ENCODE data around the gene BHLHA15.
"Not testable (repeated sequence)": the region's sequence is repeated elsewhere in the genome, so short reads cannot be mapped to it uniquely, and the experiment has no call there.

BHLHA15 gene

DNA sequence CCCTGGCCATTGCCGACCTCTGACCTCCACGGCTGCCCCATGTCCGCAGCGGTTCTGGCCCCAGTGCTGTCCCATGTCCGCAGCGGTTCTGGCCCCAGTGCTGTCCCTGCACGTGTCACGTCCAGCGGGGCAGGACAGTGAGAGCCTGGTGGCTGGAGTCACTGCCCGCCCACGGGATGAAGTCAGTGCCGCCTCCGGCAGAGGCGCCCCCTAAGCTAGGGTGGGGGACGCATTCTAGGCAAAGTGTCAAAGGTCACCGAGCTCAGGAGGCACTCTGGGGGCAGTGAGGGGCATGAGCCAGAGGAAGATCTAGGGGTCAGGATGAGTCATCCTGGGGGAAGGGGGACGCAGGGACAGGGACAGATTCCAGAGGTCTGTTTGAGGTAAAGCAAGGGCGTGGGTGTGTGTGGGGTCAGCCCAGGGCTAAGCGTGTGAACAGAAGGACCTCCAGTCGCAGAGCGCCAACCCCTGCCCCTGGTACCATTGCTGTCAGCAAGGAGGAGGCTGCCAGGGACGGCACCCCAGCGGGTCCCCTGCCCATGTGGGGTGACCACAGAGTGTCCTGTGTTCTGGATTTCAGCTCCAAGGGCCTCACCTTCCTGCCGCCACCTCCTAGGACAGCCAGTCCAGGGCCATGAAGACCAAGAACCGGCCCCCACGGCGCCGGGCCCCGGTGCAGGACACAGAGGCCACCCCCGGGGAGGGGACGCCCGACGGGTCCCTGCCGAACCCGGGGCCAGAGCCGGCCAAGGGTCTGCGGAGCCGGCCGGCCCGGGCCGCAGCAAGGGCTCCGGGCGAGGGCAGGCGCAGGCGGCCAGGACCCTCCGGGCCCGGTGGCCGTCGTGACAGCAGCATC is 665 bp downstream of the BHLHA15 start:
- no peaks in the 10 kb centered on the region for H3K4me1 Mint-ChIP-seq (ENCODE audit: low read depth)
- no peaks in the 10 kb centered on the region for H3K9me3 Mint-ChIP-seq
- H3K36me3 Mint-ChIP-seq (ENCODE audit: low read depth): no peaks in the 10 kb centered on the region
- H3K27me3 Mint-ChIP-seq: no peaks in the 10 kb centered on the region
- no peak overlapping the region for H3K27ac Mint-ChIP-seq
- peak overlapping the region; percentile 55 for H3K4me3 Mint-ChIP-seq

DNA sequence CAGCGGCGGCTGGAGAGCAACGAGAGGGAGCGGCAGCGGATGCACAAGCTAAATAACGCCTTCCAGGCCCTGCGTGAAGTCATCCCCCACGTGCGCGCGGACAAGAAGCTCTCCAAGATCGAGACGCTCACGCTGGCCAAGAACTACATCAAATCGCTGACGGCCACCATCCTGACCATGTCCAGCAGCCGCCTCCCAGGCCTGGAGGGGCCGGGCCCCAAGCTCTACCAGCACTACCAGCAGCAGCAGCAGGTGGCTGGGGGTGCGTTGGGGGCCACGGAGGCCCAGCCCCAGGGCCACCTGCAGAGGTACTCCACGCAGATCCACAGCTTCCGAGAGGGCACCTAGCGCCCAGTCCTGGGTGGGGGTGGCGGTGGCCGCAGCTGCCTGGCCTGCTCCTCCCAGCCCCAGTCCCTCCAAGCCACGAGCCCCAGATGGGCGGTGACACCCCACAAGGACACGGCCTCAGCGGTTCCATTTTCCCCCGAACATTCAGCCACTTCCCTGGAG is 1.3 kb downstream of the BHLHA15 start:
- H3K27me3 Mint-ChIP-seq: no peaks in the 10 kb centered on the region
- H3K36me3 Mint-ChIP-seq (ENCODE audit: low read depth): no peaks in the 10 kb centered on the region
- H3K27ac Mint-ChIP-seq: no peak overlapping the region
- no peak overlapping the region for H3K4me3 Mint-ChIP-seq
- no peaks in the 10 kb centered on the region for H3K9me3 Mint-ChIP-seq
- no peaks in the 10 kb centered on the region for H3K4me1 Mint-ChIP-seq (ENCODE audit: low read depth)

DNA sequence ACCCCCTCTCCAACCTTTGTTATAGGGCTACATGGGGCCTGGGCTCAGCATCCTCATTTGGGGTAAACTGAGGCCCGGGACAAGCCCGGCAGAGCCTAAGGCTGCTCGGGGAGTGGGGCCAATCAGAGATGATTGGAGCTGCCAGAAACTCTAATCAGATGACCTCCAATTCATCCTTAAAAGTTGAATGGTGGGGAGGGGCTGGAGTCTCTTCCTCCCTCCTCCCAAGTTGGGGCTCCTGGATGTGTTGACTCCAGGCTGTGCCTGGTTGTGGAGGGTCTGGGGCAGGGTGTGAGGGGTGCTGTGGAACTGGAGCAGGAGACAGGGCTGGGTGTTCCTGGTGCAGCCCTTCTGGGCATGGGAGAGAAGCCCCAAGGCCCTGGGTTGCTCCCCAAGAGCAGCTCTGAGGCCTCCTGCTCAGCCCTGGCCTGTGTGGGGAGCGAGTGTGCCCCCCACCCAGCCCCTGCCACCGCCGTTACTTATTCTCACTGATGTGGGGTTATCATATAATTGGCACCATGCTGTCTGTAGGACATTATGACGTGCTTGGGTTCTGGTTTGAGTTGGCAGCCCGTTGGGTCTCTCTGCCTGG is 2.2 kb downstream of the BHLHA15 start:
- peaks cover 4% of the 10 kb centered on the region for H3K4me1 Mint-ChIP-seq (ENCODE audit: low read depth)
- no peak overlapping the region for H3K27ac Mint-ChIP-seq
- H3K36me3 Mint-ChIP-seq (ENCODE audit: low read depth): no peaks in the 10 kb centered on the region
- no peaks in the 10 kb centered on the region for H3K27me3 Mint-ChIP-seq
- H3K9me3 Mint-ChIP-seq: no peaks in the 10 kb centered on the region
- H3K4me3 Mint-ChIP-seq: no peak overlapping the region

DNA sequence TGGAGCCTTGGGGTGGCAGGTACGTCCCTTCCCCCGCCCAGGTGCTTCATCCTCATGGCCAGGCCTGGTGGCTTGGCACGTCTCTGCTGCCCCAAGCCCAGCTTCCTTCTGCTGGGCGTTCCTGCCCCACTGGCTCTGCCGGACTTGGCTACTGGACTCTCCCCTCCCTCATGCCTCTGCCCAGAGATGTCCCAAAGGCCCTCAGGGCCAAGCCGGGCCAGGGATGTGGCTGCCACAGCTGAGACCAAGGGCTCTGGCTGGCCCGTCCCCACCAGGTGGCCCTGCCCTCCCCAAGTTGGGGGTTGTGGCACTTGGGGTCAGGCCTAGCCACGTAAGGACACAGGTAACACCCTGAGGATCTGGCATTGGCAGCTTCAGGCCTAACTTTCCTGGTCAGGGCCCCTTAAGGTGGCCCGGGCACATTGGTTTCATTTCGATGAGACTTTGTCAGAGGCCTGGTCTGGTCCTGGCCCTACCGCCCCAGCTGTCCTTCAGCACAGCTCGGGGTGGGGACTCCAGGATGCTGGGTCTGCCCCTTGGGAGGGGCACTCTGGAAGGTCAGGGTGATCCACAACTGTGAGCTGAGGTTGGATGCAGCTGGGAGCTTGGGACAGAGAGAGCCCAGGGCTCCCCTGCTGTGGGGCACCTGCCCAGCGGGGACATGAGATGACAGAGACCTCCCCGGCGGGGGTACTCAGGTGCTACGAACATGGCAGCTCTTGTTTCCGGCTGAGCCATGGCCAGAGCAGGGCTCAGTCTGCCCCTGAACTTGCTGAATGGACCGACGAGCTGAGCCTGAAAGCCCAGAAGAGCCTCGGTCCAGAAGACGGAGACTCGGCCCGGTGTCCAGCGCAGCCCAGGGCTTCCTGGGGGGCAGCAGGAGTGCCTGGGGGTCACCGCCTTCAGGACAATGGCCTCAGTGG is 2.9 kb downstream of the BHLHA15 start:
- Mint-ChIP-seq H3K27ac (no peak overlapping the region), H3K27me3 (no peaks in the 10 kb centered on the region), H3K4me3 (no peak overlapping the region), H3K36me3 (ENCODE audit: low read depth) (peaks cover 3% of the 10 kb centered on the region), H3K4me1 (ENCODE audit: low read depth) (peaks cover 11% of the 10 kb centered on the region), H3K9me3 (no peaks in the 10 kb centered on the region)

DNA sequence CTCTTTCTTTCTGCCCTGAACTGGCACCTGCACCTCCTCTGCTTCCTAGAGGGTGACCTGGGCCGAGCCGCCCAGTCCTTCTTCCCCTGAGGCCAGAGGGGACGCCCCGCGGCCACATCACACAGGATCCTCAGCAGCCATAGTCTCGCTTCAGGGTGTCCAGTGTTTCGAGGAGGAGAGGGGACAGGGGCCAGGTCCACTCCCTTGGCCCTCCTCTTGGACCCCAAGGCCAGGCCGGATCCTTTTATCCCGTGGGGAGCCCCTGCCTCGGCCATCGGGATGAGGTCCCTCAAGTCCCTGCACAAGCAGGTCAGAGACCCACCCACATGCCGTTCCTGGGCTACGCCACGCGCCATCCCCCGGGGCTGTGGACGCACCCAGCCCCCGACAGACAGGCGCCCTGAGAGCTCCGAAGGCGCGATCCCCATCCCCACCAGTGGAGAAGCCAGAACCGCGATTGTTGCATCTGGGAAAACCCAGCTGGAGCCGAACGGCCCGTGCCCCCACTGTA is 3.6 kb downstream of the BHLHA15 start:
- H3K4me3 Mint-ChIP-seq: no peak overlapping the region
- no peaks in the 10 kb centered on the region for H3K9me3 Mint-ChIP-seq
- no peaks in the 10 kb centered on the region for H3K27me3 Mint-ChIP-seq
- H3K36me3 Mint-ChIP-seq (ENCODE audit: low read depth): peaks cover 9% of the 10 kb centered on the region
- H3K4me1 Mint-ChIP-seq (ENCODE audit: low read depth): peaks cover 15% of the 10 kb centered on the region
- H3K27ac Mint-ChIP-seq: no peak overlapping the region

DNA sequence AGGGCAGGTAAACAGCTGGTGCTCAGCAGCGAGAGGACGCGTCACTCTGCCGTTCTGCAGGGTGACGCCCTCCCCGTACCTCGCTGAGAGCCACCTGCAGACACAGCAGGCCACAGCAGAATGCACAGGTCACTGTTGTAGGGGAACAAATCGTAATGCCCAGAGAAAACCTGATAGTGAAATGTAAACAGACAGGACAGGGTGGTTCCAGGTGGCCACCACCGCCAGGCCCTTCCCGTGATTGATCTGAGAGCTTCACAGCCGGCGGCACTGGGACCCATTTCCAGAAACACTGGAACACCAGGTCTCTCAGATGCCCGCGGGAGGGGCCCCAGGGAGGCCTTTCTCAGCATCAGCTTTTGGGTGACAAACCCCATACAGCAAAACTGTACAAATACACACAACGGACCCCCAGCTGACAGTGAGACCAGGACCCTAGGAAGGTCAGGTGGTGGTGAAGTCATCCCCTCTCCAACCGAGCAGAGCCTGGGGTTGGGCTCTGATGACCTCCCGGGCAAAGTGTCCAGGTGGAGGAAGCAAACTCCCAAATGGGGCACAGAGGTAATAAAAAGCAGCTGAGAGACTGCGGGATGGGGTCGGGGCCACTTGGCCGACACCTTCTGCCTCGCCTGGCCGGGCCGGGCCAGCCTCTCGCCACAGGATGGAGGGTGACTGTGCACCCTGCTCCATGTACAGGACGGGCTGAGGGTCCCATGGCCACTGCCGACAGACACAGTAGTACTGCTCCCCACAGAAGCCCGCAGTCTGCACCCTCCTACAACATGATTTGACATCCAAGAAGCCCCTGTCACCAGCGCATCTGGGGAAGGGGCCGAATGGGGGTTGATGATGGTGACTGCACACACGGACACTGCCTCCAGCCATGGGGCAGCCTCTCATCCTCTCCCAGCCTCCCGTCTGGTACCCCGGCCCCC is 4.6 kb downstream of the BHLHA15 start:
- H3K4me1 Mint-ChIP-seq (ENCODE audit: low read depth): peaks cover 15% of the 10 kb centered on the region
- H3K4me3 Mint-ChIP-seq: no peak overlapping the region
- no peak overlapping the region for H3K27ac Mint-ChIP-seq
- no peaks in the 10 kb centered on the region for H3K27me3 Mint-ChIP-seq
- H3K36me3 Mint-ChIP-seq (ENCODE audit: low read depth): peaks cover 10% of the 10 kb centered on the region
- no peaks in the 10 kb centered on the region for H3K9me3 Mint-ChIP-seq

DNA sequence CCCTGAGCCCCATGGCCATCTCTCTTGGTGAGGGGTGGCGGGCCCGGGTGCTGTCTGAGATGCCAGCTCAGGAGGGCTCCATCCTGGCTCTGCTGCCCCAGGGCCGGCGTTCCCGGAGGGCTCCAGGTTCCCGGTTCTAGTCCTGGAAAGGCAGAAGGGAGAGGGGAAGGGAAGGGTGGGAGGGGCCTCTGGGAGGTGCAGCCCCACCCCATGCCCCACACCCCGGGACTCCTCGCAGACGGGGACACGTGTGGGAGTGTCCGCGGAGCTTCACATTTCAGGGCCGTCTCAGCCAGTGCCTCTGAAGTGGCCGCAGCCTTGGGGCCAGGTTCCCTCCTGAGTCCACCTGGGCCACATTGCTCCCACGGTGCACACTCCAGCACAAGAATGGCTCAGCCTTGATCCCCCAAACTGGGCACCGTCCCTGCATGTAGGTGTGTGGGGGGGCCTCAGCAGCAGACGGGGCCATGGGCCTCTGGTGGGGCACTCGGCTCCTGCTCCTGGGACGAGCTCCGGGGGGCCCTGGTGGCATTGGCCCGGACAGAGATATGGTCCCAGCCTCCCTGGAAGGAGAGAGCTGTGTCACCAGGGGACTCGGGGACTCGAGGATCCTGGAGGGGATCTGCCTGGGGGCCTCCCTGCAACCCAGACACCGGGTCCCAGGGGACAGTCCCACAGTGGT is 5.8 kb downstream of the BHLHA15 start:
- Mint-ChIP-seq H3K36me3 (ENCODE audit: low read depth) (peaks cover 10% of the 10 kb centered on the region), H3K27me3 (no peaks in the 10 kb centered on the region), H3K4me3 (no peak overlapping the region), H3K27ac (no peak overlapping the region), H3K4me1 (ENCODE audit: low read depth) (peaks cover 15% of the 10 kb centered on the region), H3K9me3 (no peaks in the 10 kb centered on the region)

DNA sequence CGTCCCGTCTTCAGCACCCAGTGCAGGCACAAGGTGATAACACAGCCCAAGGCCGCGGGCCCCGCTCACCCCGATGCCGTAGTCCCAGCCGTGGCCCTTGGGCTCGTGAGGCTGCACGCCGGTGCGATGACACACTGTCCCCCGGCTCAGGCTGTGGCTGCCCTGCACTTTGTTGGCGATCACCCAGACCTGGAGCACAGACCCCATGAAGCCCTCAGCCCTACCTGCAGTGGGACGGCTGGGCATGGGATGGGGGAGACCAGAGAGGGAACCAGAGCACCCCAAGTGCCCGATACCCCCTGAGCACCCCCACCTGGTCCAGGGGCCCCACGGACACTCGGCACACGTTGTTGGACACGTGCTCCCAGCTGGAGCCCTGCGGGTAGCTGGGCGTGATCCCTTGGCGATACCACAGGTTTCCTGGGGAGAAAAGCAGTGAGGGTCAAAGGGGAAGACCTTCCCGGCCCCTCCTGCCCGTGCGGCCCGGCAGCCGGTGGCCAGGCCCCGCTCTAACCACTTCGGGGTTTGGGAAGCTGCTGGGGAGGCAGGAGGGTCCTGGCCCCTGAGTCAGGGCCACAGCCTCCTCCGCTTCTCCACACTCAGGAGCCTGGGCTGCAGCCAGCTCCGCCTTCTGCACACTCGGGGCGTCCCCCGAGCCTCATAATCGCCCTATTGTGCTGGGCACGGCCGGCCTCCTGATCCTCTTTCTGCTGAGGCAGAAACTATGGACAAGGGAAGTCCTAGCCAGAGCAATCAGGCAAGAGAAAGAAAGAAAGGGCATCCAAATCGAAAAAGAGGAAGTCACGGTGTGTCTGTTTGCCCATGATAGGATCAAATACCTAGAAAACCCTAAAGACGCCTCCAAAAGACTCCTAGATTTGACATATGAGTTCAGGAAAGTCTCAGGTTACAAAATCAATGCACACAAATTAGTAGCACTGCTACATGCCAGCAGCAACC is 6.7 kb downstream of the BHLHA15 start:
- no peaks in the 10 kb centered on the region for H3K27me3 Mint-ChIP-seq
- H3K9me3 Mint-ChIP-seq: no peaks in the 10 kb centered on the region
- peaks cover 10% of the 10 kb centered on the region for H3K36me3 Mint-ChIP-seq (ENCODE audit: low read depth)
- peak overlapping the region; percentile 38 for H3K27ac Mint-ChIP-seq
- H3K4me3 Mint-ChIP-seq: no peak overlapping the region
- H3K4me1 Mint-ChIP-seq (ENCODE audit: low read depth): peaks cover 15% of the 10 kb centered on the region

DNA sequence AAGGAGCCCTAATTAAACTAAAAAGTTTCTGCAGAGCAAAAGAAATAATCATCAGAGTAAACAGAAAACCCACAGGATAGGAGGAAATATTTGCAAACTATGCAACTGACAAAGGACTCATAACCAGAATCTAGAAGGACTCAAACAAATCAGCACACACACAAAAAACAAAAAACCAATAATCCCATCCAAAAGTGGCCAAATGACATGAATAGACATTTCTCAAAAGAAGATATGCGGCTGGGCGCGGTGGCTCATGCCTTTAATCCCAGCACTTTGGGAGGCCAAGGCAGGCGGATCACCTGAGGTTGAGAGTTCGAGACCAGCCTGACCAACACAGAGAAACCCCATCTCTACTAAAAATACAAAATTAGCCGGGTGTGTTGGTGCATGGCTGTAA is 8.1 kb downstream of the BHLHA15 start:
- not testable (repeated sequence) for H3K36me3 Mint-ChIP-seq (ENCODE audit: low read depth); H3K27me3 Mint-ChIP-seq; H3K27ac Mint-ChIP-seq; H3K9me3 Mint-ChIP-seq; H3K4me3 Mint-ChIP-seq
- H3K4me1 Mint-ChIP-seq (ENCODE audit: low read depth): peaks cover 15% of the 10 kb centered on the region

DNA sequence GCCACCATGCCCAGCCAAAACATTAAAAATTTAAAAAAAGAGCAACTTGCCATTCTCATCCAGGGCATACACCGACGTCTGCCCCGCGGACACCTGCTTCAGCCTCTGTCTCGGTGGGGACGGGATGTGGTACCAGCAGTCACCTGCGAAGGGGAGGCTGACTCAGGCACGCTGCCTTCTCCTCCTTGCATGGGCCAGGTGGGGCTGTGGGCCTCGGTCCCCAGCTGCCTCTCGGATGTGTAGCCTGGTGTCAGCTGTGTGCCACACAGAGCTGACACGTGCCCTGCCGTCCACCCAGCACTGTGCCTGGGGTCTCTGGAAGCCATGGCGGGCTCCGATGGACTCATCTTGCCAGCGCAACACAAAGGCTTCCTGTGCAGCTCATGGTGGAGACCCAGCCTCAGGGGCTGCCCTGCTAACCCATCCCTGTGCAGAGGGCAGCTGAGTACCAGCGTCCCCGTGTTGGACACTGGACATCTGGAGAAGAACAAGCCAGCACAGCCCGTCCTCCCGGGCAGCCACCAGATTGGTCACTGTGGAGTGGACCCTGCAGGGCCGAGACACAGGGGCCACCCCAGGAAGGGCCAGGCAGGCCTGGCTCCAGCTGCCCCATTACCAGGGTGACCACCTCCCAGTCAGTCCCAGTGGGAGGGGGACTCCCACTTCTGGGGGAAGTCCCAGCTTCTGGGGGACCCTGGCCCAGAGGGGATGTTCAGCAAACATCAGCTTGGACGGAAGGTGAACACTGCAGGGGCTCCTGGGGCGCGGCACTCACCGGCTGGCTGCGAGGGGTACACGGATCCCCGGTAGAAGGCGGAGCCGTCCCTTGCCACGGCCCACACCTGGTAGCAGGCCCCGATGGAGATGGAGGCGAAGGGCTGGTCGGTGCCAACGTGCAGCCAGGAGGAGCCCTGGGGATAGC is 10.6 kb downstream of the BHLHA15 start:
- Mint-ChIP-seq H3K27ac (no peak overlapping the region), H3K4me1 (ENCODE audit: low read depth) (peaks cover 15% of the 10 kb centered on the region), H3K36me3 (ENCODE audit: low read depth) (peaks cover 22% of the 10 kb centered on the region), H3K9me3 (no peaks in the 10 kb centered on the region), H3K27me3 (no peaks in the 10 kb centered on the region), H3K4me3 (no peak overlapping the region)

DNA sequence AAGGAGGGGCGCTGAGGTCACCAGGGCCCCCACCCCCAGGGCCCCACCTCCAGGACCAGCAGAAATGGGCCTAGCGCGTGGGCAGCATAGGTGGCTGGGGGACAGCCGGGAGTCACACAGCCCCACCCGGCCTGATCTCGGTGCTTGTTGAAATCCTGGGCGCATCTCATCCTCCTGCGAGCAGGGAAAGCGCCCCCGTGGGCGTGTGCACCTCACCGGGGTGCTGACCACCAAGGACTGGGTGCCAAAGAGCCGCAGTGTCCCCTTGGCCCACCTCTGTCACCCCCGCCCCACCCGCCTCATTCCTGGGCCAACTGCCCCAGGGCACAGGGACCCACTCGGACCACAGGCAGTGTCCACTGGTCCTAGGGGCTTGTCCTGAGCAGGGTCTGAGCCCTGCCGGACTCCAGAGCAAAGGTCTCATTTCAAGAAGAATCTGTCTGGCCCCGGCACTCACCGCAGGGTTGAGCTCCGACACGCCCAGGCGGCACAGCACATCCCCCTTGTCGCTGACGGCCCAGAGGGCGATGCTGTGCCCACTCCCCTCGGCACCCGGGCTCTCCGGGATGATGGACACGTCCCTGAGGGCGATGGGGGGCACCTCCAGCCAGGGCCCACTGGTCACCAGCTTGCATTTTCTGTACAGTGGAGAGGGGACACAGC is 11.4 kb downstream of the BHLHA15 start:
- Mint-ChIP-seq H3K27me3 (no peaks in the 10 kb centered on the region), H3K4me1 (ENCODE audit: low read depth) (peaks cover 15% of the 10 kb centered on the region), H3K36me3 (ENCODE audit: low read depth) (peaks cover 26% of the 10 kb centered on the region), H3K27ac (no peak overlapping the region), H3K4me3 (no peak overlapping the region), H3K9me3 (no peaks in the 10 kb centered on the region)
